ENCODE data around the gene KBTBD12. TPM values are rescaled to one million over a fixed set of nuclear protein-coding genes. Genes with fewer than 3 reads are reported as not detected.

KBTBD12 gene
- total and polyA plus RNA-seq, 2 experiments from 2014 or later, result 0.07 TPM; not detected in 1

DNA sequence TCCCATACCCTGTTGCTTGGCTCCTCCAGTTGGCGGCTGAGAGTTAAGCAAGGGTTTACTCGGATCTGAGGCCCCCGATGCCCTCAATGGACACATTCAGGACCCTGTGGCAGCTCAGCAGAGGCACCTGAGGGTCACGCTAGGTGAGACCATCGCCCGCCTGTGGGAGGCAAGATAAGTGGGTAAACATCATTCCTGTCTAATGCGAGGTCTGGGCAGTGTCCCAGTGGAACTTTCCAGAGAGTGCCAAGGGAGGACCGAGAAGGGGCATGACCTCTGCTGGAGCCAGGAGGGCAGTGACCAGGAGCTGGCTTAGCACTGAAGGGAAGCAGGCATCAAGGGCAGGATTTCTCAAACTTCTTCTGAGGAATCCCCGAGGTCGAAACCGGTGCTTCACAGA lies 71.8 kb downstream of the KBTBD12 start:
- Histone ChIP-seq H3K4me3 (no peak overlapping the region), H3K27ac (no peak overlapping the region), H3K36me3 (replicated peaks; ENCODE audit: insufficient read depth, low read depth) (no peaks in the 10 kb centered on the region), H3K4me1 (ENCODE audit: insufficient read depth) (no peaks in the 10 kb centered on the region), H3K27me3 (no peaks in the 10 kb centered on the region), H3K4me2 (no peak overlapping the region), H2AFZ (no peak overlapping the region), H4K20me1 (ENCODE audit: insufficient read depth, poor library complexity, severe bottlenecking) (no peaks in the 10 kb centered on the region), H3K9me2 (replicated peaks; ENCODE audit: insufficient read depth) (no peaks in the 10 kb centered on the region), H3K9me3 (ENCODE audit: low read depth) (no peaks in the 10 kb centered on the region), H3K79me2 (no peaks in the 10 kb centered on the region)
- DNase-seq (ENCODE audit: low spot score), result no peak
- WGBS (ENCODE audit: low lambda C conversion rate, missing lambda C conversion rate), result 94% methylated on average over 11 of the region's 11 CpGs
- TF ChIP-seq EZH2phosphoT487 (IDR thresholded peaks at IDR 0.05; ENCODE audit: low read depth, severe bottlenecking, unreplicated experiment) (no peak), EZH2 (IDR thresholded peaks at IDR 0.05; ENCODE audit: borderline replicate concordance) (no peak)
- TF ChIP-seq, protein P1, sequence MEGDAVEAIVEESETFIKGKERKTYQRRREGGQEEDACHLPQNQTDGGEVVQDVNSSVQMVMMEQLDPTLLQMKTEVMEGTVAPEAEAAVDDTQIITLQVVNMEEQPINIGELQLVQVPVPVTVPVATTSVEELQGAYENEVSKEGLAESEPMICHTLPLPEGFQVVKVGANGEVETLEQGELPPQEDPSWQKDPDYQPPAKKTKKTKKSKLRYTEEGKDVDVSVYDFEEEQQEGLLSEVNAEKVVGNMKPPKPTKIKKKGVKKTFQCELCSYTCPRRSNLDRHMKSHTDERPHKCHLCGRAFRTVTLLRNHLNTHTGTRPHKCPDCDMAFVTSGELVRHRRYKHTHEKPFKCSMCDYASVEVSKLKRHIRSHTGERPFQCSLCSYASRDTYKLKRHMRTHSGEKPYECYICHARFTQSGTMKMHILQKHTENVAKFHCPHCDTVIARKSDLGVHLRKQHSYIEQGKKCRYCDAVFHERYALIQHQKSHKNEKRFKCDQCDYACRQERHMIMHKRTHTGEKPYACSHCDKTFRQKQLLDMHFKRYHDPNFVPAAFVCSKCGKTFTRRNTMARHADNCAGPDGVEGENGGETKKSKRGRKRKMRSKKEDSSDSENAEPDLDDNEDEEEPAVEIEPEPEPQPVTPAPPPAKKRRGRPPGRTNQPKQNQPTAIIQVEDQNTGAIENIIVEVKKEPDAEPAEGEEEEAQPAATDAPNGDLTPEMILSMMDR (IDR thresholded peaks at IDR 0.05; ENCODE audit: poor library complexity), result no peak

DNA sequence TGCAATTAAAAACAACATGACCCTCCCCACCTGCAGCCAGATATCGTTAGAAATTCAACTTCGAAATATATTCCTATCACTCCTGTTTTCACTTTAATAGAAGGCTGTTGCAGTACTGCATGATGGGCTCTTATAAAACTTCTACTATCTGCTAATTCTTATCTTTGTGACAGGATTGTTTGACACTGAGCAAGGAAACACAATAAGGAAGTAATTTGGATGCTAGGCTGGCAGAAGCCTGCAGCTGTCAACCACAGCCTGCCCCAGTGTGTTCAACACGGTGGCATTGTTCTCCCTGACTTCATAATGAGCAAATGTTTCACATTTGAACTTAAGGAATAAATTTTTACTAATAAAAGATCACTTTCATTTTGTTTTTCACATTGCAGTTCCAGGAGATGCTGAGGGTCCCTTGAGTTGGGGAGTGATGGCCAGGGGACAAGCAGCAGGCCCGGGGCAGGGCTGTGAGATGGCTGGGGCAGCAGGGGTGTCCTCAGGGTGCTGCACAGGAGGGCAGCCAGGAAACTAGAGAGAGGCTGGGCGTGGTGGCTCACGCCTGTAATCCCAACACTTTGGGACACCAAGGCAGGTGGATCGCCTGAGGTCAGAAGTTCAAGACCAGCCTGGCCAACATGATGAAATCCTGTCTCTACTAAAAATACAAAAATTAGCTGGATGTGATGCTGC lies 72.4 kb downstream of the KBTBD12 start:
- H3K79me2 ChIP-seq, result no peaks in the 10 kb centered on the region
- H3K27ac ChIP-seq, result no peak overlapping the region
- H3K4me1 ChIP-seq (ENCODE audit: insufficient read depth), result no peaks in the 10 kb centered on the region
- no peak for DNase-seq (ENCODE audit: low spot score)
- no peak overlapping the region for H3K4me2 ChIP-seq
- no peaks in the 10 kb centered on the region for H3K9me3 ChIP-seq (ENCODE audit: low read depth)
- no peaks in the 10 kb centered on the region for H4K20me1 ChIP-seq (ENCODE audit: insufficient read depth, poor library complexity, severe bottlenecking)
- WGBS (ENCODE audit: low lambda C conversion rate, missing lambda C conversion rate), result 88% methylated on average over 7 of the region's 7 CpGs
- no peaks in the 10 kb centered on the region for H3K36me3 ChIP-seq (replicated peaks; ENCODE audit: insufficient read depth, low read depth)
- H3K9me2 ChIP-seq (replicated peaks; ENCODE audit: insufficient read depth), result no peaks in the 10 kb centered on the region
- H3K4me3 ChIP-seq, result no peak overlapping the region
- H2AFZ ChIP-seq, result no peak overlapping the region
- no peaks in the 10 kb centered on the region for H3K27me3 ChIP-seq
- TF ChIP-seq EZH2phosphoT487 (IDR thresholded peaks at IDR 0.05; ENCODE audit: low read depth, severe bottlenecking, unreplicated experiment) (no peak), EZH2 (IDR thresholded peaks at IDR 0.05; ENCODE audit: borderline replicate concordance) (no peak)
- TF ChIP-seq, protein P1 (IDR thresholded peaks at IDR 0.05; ENCODE audit: poor library complexity), result no peak

DNA sequence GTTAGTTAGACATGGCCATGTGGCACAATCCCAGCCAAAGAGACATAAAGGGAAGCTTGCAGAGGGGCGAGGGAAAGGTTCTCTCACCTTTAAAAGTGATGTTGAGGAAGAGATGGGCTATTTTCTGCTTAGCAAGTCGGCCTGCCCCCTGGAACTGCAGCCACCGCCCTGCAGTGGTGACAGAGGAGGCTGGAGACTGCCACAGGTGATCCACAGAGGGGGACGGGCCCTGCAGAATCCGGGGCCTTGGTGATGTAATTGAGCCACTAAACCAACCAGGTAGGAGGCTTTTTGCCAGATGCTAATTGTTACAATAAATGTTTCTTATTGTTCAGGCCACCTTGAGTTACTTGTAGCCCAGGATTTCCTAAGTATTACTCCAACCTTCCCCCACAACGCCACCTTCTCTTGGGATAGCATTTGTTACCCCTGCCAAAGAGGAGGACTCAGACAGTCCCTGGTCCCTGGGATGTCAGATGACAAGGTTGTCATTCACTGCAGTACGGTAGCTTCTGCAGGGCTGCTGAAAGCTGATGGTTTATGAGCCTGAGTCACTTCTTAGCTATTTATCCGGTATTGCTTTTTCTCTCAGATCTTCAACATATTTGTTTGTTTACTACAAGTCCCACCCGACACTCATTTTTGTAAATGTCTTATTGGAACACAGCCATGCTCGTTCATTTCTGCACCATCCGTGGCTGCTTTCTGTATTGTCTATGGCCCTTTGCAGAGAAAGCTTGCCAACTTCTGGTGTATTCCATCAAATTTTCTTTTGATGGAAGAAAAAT lies 73.9 kb downstream of the KBTBD12 start:
- H3K4me3 ChIP-seq, result no peak overlapping the region
- no peaks in the 10 kb centered on the region for H4K20me1 ChIP-seq (ENCODE audit: insufficient read depth, poor library complexity, severe bottlenecking)
- no peak overlapping the region for H2AFZ ChIP-seq
- DNase-seq (ENCODE audit: low spot score), result no peak
- H3K27me3 ChIP-seq, result no peaks in the 10 kb centered on the region
- H3K9me2 ChIP-seq (replicated peaks; ENCODE audit: insufficient read depth), result no peaks in the 10 kb centered on the region
- no peaks in the 10 kb centered on the region for H3K36me3 ChIP-seq (replicated peaks; ENCODE audit: insufficient read depth, low read depth)
- H3K4me1 ChIP-seq (ENCODE audit: insufficient read depth), result no peaks in the 10 kb centered on the region
- H3K27ac ChIP-seq, result no peak overlapping the region
- TF ChIP-seq EZH2 (IDR thresholded peaks at IDR 0.05; ENCODE audit: borderline replicate concordance), result no peak
- no peak for TF ChIP-seq EZH2phosphoT487 (IDR thresholded peaks at IDR 0.05; ENCODE audit: low read depth, severe bottlenecking, unreplicated experiment)
- TF ChIP-seq, protein P1 (IDR thresholded peaks at IDR 0.05; ENCODE audit: poor library complexity), result no peak
- WGBS (ENCODE audit: low lambda C conversion rate, missing lambda C conversion rate), result 64% methylated on average over 11 of the region's 11 CpGs
- no peaks in the 10 kb centered on the region for H3K9me3 ChIP-seq (ENCODE audit: low read depth)
- H3K4me2 ChIP-seq, result no peak overlapping the region
- H3K79me2 ChIP-seq, result no peaks in the 10 kb centered on the region
